ENCODE data around the gene RFX4. TPM values are rescaled to one million over a fixed set of nuclear protein-coding genes. Genes with fewer than 3 reads are reported as not detected.

RFX4 gene
- total and polyA plus RNA-seq, 2 of the 8 experiments (the other 6 are each of a cell fraction or from before 2014, with no cell fraction given) = 0.06 TPM; not detected in 1

- TF ChIP-seq CHD7 (IDR thresholded peaks at IDR 0.05; ENCODE audit: insufficient replicate concordance, low read length) (no peak), RAD21 (IDR thresholded peaks at IDR 0.05 in 1 of 2, conservative IDR thresholded peaks at IDR 0.05 in 1 of 2; ENCODE audit: low read depth in 2 of 2, low read length in 2 of 2) (no peak), SP1 (IDR thresholded peaks at IDR 0.05; ENCODE audit: low read depth, low read length) (no peak), SIN3A (conservative IDR thresholded peaks at IDR 0.05 in 1 of 2, IDR thresholded peaks at IDR 0.05 in 1 of 2; ENCODE audit: low read depth in 1 of 2, low read length in 2 of 2) (no peak), CTBP2 (IDR thresholded peaks at IDR 0.05; ENCODE audit: borderline replicate concordance, insufficient read depth, insufficient read length, low read length) (no peak), CHD2 (IDR thresholded peaks at IDR 0.05; ENCODE audit: low read length) (no peak), HDAC6 (IDR thresholded peaks at IDR 0.05; ENCODE audit: low read depth, low read length) (no peak), TAF1 (IDR thresholded peaks at IDR 0.05; ENCODE audit: low read depth, low read length) (no peak), SP4 (IDR thresholded peaks at IDR 0.05; ENCODE audit: low read length) (no peak), JUN (IDR thresholded peaks at IDR 0.05; ENCODE audit: low read depth, low read length) (no peak), BRCA1 (IDR thresholded peaks at IDR 0.05; ENCODE audit: low read depth, low read length) (no peak), BACH1 (IDR thresholded peaks at IDR 0.05; ENCODE audit: low read length) (no peak)
Measured at GRCh38 chr12:106801167-106801708, 218.4 kb downstream of the RFX4 start (continued).
